ENCODE data around the gene PNPLA5.

PNPLA5 gene

DNA sequence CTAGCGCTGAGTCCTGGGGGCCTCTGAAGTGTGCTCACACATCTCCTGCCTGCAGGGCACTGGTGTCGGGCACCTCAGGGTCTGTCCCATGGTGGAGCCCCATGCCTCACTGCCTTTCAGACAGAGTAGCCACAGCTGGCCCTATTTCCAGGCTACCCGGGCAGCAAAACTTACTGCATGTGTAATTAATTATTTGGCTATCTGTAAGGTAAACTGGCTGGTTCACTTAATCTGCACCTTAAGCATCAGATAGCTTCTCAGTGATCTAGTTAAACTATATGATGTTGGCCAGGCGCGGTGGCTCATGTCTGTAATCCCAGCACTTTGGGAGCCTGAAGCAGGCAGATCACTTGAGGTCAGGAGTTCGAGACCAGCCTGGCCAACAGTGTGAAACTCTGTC is 37.1 kb upstream of the PNPLA5 start:
- no peak overlapping the region for H3K27ac ChIP-seq (ENCODE audit: low read depth, low read length)
- H4K20me1 ChIP-seq (ENCODE audit: low read depth, low read length) = no peaks in the 10 kb centered on the region
- no peaks in the 10 kb centered on the region for H3F3A ChIP-seq (ENCODE audit: insufficient read depth)
- no peaks in the 10 kb centered on the region for H3K36me3 ChIP-seq (ENCODE audit: low read length)
- H3K9me2 ChIP-seq (replicated peaks; ENCODE audit: insufficient read depth, low read length) = no peaks in the 10 kb centered on the region
- no peaks in the 10 kb centered on the region for H3K79me2 ChIP-seq (ENCODE audit: insufficient read depth, low read length)
- H3K4me3 ChIP-seq (ENCODE audit: insufficient read depth, low read length, poor library complexity, severe bottlenecking) = no peak overlapping the region
- H3K9me3 ChIP-seq (ENCODE audit: insufficient read depth, low read length) = no peaks in the 10 kb centered on the region
- TF ChIP-seq CTCF (IDR thresholded peaks at IDR 0.05; ENCODE audit: insufficient read depth, low read length, poor library complexity, severe bottlenecking) (no peak), EZH2phosphoT487 (conservative IDR thresholded peaks at IDR 0.05; ENCODE audit: low read length) (no peak)
- H3K27me3 ChIP-seq (ENCODE audit: low read length) = no peaks in the 10 kb centered on the region
- no peak overlapping the region for H3K4me2 ChIP-seq (ENCODE audit: low read depth, low read length, poor library complexity, severe bottlenecking)
- no peak overlapping the region for H2AFZ ChIP-seq (ENCODE audit: low read depth, low read length, severe bottlenecking)
- H3K9ac ChIP-seq (ENCODE audit: low read length) = no peak overlapping the region

- no peak overlapping the region for H3K4me2 ChIP-seq (ENCODE audit: low read depth, low read length, poor library complexity, severe bottlenecking)
- no peak overlapping the region for H2AFZ ChIP-seq (ENCODE audit: low read depth, low read length, severe bottlenecking)
- no peaks in the 10 kb centered on the region for H3K36me3 ChIP-seq (ENCODE audit: low read length)
Measured at GRCh38 chr22:43928468-43928867, 36.7 kb upstream of the PNPLA5 start.

DNA sequence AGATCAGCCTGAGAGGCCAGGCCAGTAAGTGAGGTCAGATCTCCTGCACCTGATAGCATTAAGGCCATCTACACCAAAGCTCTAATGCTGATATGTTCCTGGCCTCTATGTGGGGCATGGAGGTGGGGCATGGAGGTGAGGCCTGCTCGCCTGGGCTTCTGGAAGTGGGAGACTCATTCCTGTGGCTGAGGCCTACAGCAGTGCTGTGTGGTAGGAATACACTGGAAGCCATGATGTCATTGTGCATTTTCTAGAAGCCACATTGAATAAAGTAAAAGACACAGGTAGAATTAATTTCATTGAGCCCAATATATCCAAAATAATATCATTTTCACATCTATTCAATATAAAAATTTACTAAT is 34.5 kb upstream of the PNPLA5 start:
- Histone ChIP-seq H3K27ac (ENCODE audit: low read depth, low read length) (no peak overlapping the region), H3K4me3 (ENCODE audit: insufficient read depth, low read length, poor library complexity, severe bottlenecking) (no peak overlapping the region), H2AFZ (ENCODE audit: low read depth, low read length, severe bottlenecking) (no peak overlapping the region), H3K4me2 (ENCODE audit: low read depth, low read length, poor library complexity, severe bottlenecking) (no peak overlapping the region), H4K20me1 (ENCODE audit: low read depth, low read length) (no peaks in the 10 kb centered on the region), H3K9ac (ENCODE audit: low read length) (no peak overlapping the region), H3K9me2 (replicated peaks; ENCODE audit: insufficient read depth, low read length) (no peaks in the 10 kb centered on the region), H3F3A (ENCODE audit: insufficient read depth) (no peaks in the 10 kb centered on the region), H3K27me3 (ENCODE audit: low read length) (no peaks in the 10 kb centered on the region), H3K79me2 (ENCODE audit: insufficient read depth, low read length) (no peaks in the 10 kb centered on the region), H3K36me3 (ENCODE audit: low read length) (no peaks in the 10 kb centered on the region), H3K9me3 (ENCODE audit: insufficient read depth, low read length) (no peaks in the 10 kb centered on the region)
- no peak for TF ChIP-seq CTCF (IDR thresholded peaks at IDR 0.05; ENCODE audit: insufficient read depth, low read length, poor library complexity, severe bottlenecking)
- TF ChIP-seq EZH2phosphoT487 (conservative IDR thresholded peaks at IDR 0.05; ENCODE audit: low read length) = no peak

More at GRCh38 chr22:43928468-43928867, 36.7 kb upstream of the PNPLA5 start:
- no peaks in the 10 kb centered on the region for H3K79me2 ChIP-seq (ENCODE audit: insufficient read depth, low read length)
- H3K9me2 ChIP-seq (replicated peaks; ENCODE audit: insufficient read depth, low read length) = no peaks in the 10 kb centered on the region
- H3K27ac ChIP-seq (ENCODE audit: low read depth, low read length) = no peak overlapping the region
- H3F3A ChIP-seq (ENCODE audit: insufficient read depth) = no peaks in the 10 kb centered on the region
- H4K20me1 ChIP-seq (ENCODE audit: low read depth, low read length) = no peaks in the 10 kb centered on the region
- no peaks in the 10 kb centered on the region for H3K9me3 ChIP-seq (ENCODE audit: insufficient read depth, low read length)
- no peak for TF ChIP-seq EZH2phosphoT487 (conservative IDR thresholded peaks at IDR 0.05; ENCODE audit: low read length)
- TF ChIP-seq CTCF (IDR thresholded peaks at IDR 0.05; ENCODE audit: insufficient read depth, low read length, poor library complexity, severe bottlenecking) = no peak
- no peak overlapping the region for H3K9ac ChIP-seq (ENCODE audit: low read length)
- H3K4me3 ChIP-seq (ENCODE audit: insufficient read depth, low read length, poor library complexity, severe bottlenecking) = no peak overlapping the region
- no peaks in the 10 kb centered on the region for H3K27me3 ChIP-seq (ENCODE audit: low read length)
